HG03108 (cell line): ENCODE measurements around the gene POLG2.
"Not testable (repeated sequence)": the region's sequence is repeated elsewhere in the genome, so short reads cannot be mapped to it uniquely, and the experiment has no call there.

Source experiments
- ATAC-seq: cut with Tn5 transposase; IDR thresholded peaks from one replicate; pipeline ENCODE4 v1.9.1; 2021; ENCODE audit warnings: moderate library complexity; ENCODE audit not compliant: unreplicated experiment

POLG2 gene

GRCh38 chr17:64443086-64443760 lies 53.6 kb downstream of the POLG2 start:
- no peak for ATAC-seq

- ATAC-seq = no peak
These were observed 54.3 kb downstream of the POLG2 start for GRCh38 chr17:64442541-64442971.

- ATAC-seq = no peak
These were observed 54.9 kb downstream of the POLG2 start for GRCh38 chr17:64441772-64442540.

- ATAC-seq = no peak
These were observed 56.9 kb downstream of the POLG2 start for GRCh38 chr17:64439956-64440355.

- not testable (repeated sequence) for ATAC-seq
These were observed 57.3 kb downstream of the POLG2 start for GRCh38 chr17:64439521-64439920.

- ATAC-seq = no peak
These were observed 58.8 kb downstream of the POLG2 start for GRCh38 chr17:64437944-64438525.

- ATAC-seq = no peak
These were observed 65.3 kb downstream of the POLG2 start for GRCh38 chr17:64431534-64431933.

- ATAC-seq = not testable (repeated sequence)
These were observed 66.8 kb downstream of the POLG2 start for GRCh38 chr17:64430036-64430435.

- no peak for ATAC-seq
These were observed 68.4 kb downstream of the POLG2 start for GRCh38 chr17:64428406-64428805.
